Stimulated activated CD8-positive, alpha-beta memory T cell treated with anti-CD3 and anti-CD28 coated beads, Interleukin-12 subunit alpha, Interleukin-12 subunit beta, amount 100 ng/mL, for 4 hours (primary cell): ENCODE measurements around the gene GJA5.
"Not testable (repeated sequence)": the region's sequence is repeated elsewhere in the genome, so short reads cannot be mapped to it uniquely, and the experiment has no call there.

Experiments used
- DNase-seq: peaks from one replicate; pipeline ENCODE4 v3.0.0-alpha.2; 2020; ENCODE audit warnings: low read depth

GJA5 gene

GRCh38 chr1:147762233-147763024, 2.0 kb upstream of the GJA5 start:
- DNase-seq, result no peak

- DNase-seq, result no peak
Measured at GRCh38 chr1:147758379-147759100, 1.9 kb downstream of the GJA5 start.

DNA sequence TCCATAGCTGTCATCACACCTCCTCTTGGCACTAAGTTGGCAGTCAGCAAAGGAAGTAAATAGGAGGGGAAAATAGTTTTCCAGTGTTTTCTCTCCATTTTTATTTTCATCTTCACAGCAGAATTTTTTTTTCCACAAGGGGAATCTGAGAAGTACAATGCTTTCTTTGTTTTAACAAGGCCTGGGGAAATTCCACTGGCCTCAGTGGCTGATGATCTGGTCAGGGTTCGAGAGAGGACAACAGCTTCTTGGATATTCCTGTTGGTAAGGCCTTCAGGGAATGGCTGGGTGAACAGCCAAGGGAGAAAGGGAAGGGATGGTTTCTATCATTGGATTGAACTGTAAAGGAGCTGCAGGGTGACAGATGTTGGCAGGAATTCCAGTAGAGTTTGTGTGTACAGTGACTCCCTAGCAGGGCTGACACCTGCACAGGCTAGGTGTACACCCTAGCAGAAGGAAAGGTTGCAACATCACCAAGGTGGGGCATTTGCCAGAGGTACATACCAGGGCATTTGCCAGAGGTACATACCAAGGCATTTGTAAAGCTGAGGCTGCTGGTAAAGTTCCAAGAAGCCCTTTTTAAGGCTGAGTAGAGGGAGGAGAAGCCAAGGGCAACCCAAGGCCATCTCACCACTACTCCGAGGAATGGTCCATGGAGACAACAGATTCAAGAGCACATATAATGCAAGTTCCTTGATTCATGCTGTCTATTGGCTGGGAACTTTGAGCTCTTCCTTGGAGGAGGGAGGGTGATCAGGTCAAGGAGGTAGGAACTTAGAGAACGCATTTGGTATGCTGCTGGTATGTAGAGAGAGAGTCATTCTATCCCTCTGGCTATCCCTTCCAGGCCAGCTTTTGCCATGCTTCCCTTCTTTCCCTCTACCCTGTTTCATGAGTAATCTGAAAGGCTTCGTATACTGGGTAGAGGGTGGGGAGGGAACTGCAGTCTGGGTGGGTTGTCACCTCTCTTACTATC, 3.1 kb downstream of the GJA5 start:
- DNase-seq, result no peak

- no peak for DNase-seq
Measured at GRCh38 chr1:147756341-147756740, 4.1 kb downstream of the GJA5 start.

GRCh38 chr1:147754661-147755060, 5.7 kb downstream of the GJA5 start:
- DNase-seq, result no peak

DNA sequence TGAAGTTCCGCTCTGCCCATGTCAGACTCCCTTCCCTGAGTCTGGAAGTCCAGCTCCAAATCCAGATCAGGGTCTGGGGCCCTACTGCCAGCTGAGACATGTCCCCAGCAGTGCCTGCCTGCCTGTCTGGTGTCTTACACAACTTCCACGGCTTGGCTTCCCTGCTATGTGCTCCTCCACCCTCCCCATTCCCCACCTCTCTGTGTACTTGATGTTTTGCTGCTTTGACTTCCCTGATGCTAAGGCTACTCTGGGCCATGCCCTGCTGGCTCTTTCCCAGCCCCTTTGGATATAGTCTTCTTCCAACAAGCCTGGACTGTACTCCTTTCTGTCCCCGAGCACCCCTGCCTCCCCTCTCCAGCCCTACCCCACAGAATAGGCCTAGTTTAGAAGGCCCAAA, 7.3 kb downstream of the GJA5 start:
- no peak for DNase-seq

- DNase-seq, result no peak
Measured at GRCh38 chr1:147752511-147752910, 7.9 kb downstream of the GJA5 start.

- no peak for DNase-seq
Measured at GRCh38 chr1:147751346-147751745, 9.1 kb downstream of the GJA5 start.

GRCh38 chr1:147750618-147751217, 9.7 kb downstream of the GJA5 start:
- no peak for DNase-seq

DNA sequence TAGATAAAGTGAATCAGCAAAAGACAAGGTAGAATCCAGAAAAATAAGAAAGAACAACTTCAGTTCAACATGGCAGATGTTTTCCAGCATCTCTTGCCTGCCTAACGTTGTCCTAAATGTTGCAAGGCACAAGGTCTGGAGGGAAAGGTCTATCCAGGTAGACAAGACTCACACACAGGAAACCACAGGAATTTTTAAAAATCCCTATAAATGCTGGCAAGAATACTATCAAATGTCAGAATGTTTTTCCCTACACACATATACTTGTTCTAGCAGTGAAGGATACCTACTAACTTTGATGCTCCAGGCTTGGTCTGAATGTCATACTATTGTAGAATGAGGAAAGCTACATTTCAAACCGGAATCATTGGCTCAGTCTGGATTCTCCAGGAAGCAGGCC, 10.6 kb downstream of the GJA5 start:
- no peak for DNase-seq

DNA sequence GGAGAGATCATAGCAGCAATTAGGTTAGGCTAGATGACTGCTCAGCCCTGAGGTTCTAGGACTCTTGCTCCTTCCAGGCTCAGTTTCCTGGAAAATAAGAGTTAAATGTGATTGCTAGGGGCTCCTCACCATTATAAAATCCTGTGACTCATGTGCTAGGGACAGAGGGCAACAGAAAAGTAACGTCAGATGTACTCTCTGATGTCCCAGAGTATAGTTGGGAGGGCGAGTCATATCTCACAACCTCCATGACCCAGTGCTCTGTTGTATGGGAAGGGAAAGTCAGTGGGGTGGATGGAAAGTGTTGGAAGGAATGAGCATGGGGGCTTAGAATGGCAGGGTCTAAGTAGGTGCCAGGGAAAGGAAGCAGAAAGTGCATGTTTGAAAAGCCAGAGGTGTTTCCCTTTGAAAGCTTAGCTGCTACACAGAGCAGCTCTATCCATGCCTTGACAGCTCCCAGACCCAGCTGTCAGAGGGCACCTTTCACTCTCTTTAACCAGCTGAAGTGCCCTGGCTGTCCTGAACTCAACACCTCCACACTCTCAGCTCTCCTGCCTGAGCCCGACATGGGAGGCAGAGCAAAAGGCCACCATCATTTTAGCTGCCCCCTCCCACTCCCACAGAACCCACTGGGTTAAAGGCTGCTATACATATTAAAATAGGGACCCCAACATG, 11.6 kb downstream of the GJA5 start:
- DNase-seq, result no peak

DNA sequence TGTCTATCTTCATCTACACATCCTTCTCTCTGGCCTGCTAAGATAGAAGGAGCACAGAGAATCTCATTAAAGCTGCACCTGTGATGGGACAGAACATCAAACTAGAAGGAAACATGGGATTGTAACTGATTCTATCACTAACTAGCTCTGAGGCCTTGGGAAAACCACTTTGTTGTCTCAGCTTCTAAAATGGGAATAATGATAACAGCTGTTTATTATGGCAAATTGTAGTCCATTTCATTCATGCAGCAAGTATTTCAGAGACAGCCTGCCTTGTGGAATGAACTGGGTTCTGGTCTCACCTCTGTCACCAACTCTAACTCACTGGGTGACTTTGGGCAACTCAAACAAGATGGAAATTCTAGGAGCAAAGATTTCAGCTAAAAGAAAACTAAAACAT, 12.4 kb downstream of the GJA5 start:
- DNase-seq, result no peak

GRCh38 chr1:147745271-147745670, 15.1 kb downstream of the GJA5 start:
- DNase-seq, result no peak

DNA sequence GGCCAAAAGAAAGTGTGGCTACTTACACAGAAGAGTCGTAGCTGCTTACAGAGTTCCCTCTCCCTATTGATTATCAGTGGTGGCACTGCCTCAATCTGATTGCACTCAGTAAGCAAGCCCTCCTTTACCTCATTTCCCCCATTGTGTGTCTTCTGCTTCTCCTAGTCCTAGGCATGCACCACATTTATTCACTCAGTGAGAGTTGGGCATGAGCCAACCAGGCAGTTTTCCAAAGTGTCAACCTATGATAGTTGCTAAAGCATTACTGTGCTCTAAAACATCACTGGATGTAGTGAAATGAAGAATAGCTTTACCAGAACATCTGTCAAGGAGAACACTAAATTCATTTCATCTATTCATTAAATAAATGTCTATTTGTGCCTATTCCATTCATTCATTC, 19.3 kb downstream of the GJA5 start:
- no peak for DNase-seq

GRCh38 chr1:147740391-147740790, 20.0 kb downstream of the GJA5 start:
- DNase-seq, result no peak

GRCh38 chr1:147738739-147739476, 21.5 kb downstream of the GJA5 start:
- no peak for DNase-seq

DNA sequence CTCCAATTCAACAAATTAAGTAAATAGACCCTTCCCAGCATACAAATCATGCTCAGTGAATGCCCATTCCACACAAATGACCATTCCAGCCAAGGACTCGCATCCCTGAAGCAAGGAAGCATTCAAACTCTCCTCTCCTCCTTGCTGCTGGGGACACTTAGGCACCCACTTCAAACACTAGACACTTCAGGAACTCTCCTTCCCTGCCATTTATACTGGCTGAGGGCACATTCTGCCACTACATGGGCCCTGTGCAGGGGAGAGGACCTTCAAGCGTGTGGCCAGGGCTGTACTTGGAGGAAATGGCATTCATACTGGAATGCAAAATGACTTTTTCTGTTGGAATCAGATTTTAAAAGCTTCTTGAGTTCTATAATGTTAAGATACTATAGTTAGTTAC, 22.3 kb downstream of the GJA5 start:
- DNase-seq, result no peak

DNA sequence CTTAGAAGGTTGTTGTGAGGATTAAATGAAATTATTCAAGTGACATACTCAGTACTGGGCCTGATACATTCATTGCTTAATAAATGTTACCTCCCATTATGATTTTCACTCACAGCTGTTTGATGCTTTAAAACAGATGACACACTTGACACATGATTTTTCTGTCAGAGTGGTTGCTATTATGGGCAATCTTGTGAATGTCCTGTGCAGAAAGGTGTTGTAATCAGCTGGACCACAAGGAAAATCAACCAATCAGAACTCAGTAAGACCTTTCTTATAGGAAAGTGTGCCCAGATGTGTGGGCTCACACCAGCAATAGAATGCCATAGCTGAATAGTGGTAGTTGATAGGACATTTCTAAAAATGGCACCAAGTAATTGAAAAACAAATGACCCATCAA, 23.5 kb downstream of the GJA5 start:
- DNase-seq, result no peak

GRCh38 chr1:147735423-147735822, 25.0 kb downstream of the GJA5 start:
- DNase-seq, result no peak

- DNase-seq, result not testable (repeated sequence)
Measured at GRCh38 chr1:147734291-147734841, 26.0 kb downstream of the GJA5 start.
